ENCODE data around the gene HTR6. TPM values are rescaled to one million over a fixed set of nuclear protein-coding genes. Genes with fewer than 3 reads are reported as not detected.

The HTR6 gene
- polyA plus RNA-seq, 1 donor from 2014 or later, result not detected

- Histone ChIP-seq H3K4me3 (ENCODE audit: low read length) (no peak overlapping the region), H3F3A (ENCODE audit: insufficient read depth, low read length, poor library complexity, severe bottlenecking) (no peaks in the 10 kb centered on the region), H3K36me3 (ENCODE audit: insufficient read depth, low read length) (no peaks in the 10 kb centered on the region), H3K9ac (ENCODE audit: low read length) (no peak overlapping the region), H3K4me2 (ENCODE audit: low read length) (no peak overlapping the region), H3K9me3 (ENCODE audit: low read length) (no peaks in the 10 kb centered on the region), H3K9me2 (ENCODE audit: insufficient read depth, low read length) (no peaks in the 10 kb centered on the region), H2AFZ (ENCODE audit: low read depth, low read length) (no peak overlapping the region), H3K27ac (ENCODE audit: low read length) (no peak overlapping the region), H4K20me1 (ENCODE audit: insufficient read depth) (no peaks in the 10 kb centered on the region), H3K79me2 (replicated peaks; ENCODE audit: insufficient read depth, low read length) (no peaks in the 10 kb centered on the region), H3K27me3 (ENCODE audit: insufficient read depth, low read depth, low read length) (no peaks in the 10 kb centered on the region)
- TF ChIP-seq RAD21 (conservative IDR thresholded peaks at IDR 0.05) (no peak), EP300 (conservative IDR thresholded peaks at IDR 0.05; ENCODE audit: poor library complexity, severe bottlenecking) (no peak), MXI1 (conservative IDR thresholded peaks at IDR 0.05; ENCODE audit: poor library complexity, severe bottlenecking) (no peak), POLR2AphosphoS5 (IDR thresholded peaks at IDR 0.05) (no peak), SMC3 (conservative IDR thresholded peaks at IDR 0.05; ENCODE audit: poor library complexity) (no peak), REST (IDR thresholded peaks at IDR 0.05; ENCODE audit: borderline replicate concordance) (no peak), EZH2 (IDR thresholded peaks at IDR 0.05; ENCODE audit: borderline replicate concordance, insufficient read depth, low read length, poor library complexity, severe bottlenecking) (no peak), CTCF (IDR thresholded peaks at IDR 0.05; ENCODE audit: poor library complexity, severe bottlenecking) (no peak), TAF1 (IDR thresholded peaks at IDR 0.05; ENCODE audit: low read depth) (no peak)
Measured at GRCh38 chr1:19720174-19720573, 55.5 kb downstream of the HTR6 start.

GRCh38 chr1:19720973-19721372 lies 56.3 kb downstream of the HTR6 start:
- Histone ChIP-seq H3K4me2 (ENCODE audit: low read length) (no peak overlapping the region), H3K9me2 (ENCODE audit: insufficient read depth, low read length) (no peaks in the 10 kb centered on the region), H3K9ac (ENCODE audit: low read length) (no peak overlapping the region), H3F3A (ENCODE audit: insufficient read depth, low read length, poor library complexity, severe bottlenecking) (no peaks in the 10 kb centered on the region), H3K79me2 (replicated peaks; ENCODE audit: insufficient read depth, low read length) (no peaks in the 10 kb centered on the region), H3K4me3 (ENCODE audit: low read length) (no peak overlapping the region), H3K27ac (ENCODE audit: low read length) (no peak overlapping the region), H3K9me3 (ENCODE audit: low read length) (no peaks in the 10 kb centered on the region), H3K36me3 (ENCODE audit: insufficient read depth, low read length) (no peaks in the 10 kb centered on the region), H4K20me1 (ENCODE audit: insufficient read depth) (no peaks in the 10 kb centered on the region), H2AFZ (ENCODE audit: low read depth, low read length) (no peak overlapping the region), H3K27me3 (ENCODE audit: insufficient read depth, low read depth, low read length) (no peaks in the 10 kb centered on the region)
- TF ChIP-seq RAD21 (conservative IDR thresholded peaks at IDR 0.05), result no peak
- TF ChIP-seq MXI1 (conservative IDR thresholded peaks at IDR 0.05; ENCODE audit: poor library complexity, severe bottlenecking), result no peak
- TF ChIP-seq EZH2 (IDR thresholded peaks at IDR 0.05; ENCODE audit: borderline replicate concordance, insufficient read depth, low read length, poor library complexity, severe bottlenecking), result no peak
- no peak for TF ChIP-seq REST (IDR thresholded peaks at IDR 0.05; ENCODE audit: borderline replicate concordance)
- no peak for TF ChIP-seq POLR2AphosphoS5 (IDR thresholded peaks at IDR 0.05)

Measured in neural cell (in vitro differentiated cells).